MM.1S (cell line): ENCODE measurements around the gene GPR143.

Experiments
- DNase-seq: peaks from one replicate; pipeline ENCODE4 v3.0.0-alpha.2; 2015
- H2AFZ ChIP-seq: fragments of 300-600 bp; sonication (generic); 2 replicates; pipeline ENCODE4 v1.6.0; 2016; ENCODE audit warnings: antibody characterized with exemption, low read length
- H3F3A ChIP-seq: fragments of 300-600 bp; sonication (generic); 2 replicates; pipeline ENCODE4 v1.6.1; 2016; ENCODE audit warnings: mild to moderate bottlenecking, antibody characterized with exemption, low read length, moderate library complexity, mixed read lengths; ENCODE audit not compliant: insufficient read depth
- H3K27ac ChIP-seq: fragments of 300-600 bp; sonication (generic); 2 replicates; pipeline ENCODE4 v1.5.1; 2016; ENCODE audit warnings: mild to moderate bottlenecking, low read length
- H3K27me3 ChIP-seq: fragments of 300-600 bp; sonication (generic); replicated peaks from 2 replicates; pipeline ENCODE4 v1.6.0; 2016; ENCODE audit warnings: low read length; ENCODE audit not compliant: insufficient read depth
- H3K36me3 ChIP-seq: fragments of 300-600 bp; sonication (generic); replicated peaks from 2 replicates; pipeline ENCODE4 v1.6.1; 2016; ENCODE audit warnings: mild to moderate bottlenecking, low read length, mixed read lengths; ENCODE audit not compliant: insufficient read depth
- H3K4me1 ChIP-seq: fragments of 300-600 bp; sonication (generic); 2 replicates; pipeline ENCODE4 v1.6.1; 2016; ENCODE audit warnings: low read length, mixed read lengths
- H3K4me2 ChIP-seq: fragments of 300-600 bp; sonication (generic); 2 replicates; pipeline ENCODE4 v1.6.0; 2016; ENCODE audit warnings: low read depth, low read length
- H3K4me3 ChIP-seq: fragments of 300-600 bp; sonication (generic); 2 replicates; pipeline ENCODE4 v1.5.1; 2016; ENCODE audit warnings: low read length, mixed read lengths
- H3K79me2 ChIP-seq: fragments of 300-600 bp; sonication (generic); 2 replicates; pipeline ENCODE4 v1.6.1; 2016; ENCODE audit warnings: mixed run types, low read length, mixed read lengths
- H3K9ac ChIP-seq: fragments of 300-600 bp; sonication (generic); 2 replicates; pipeline ENCODE4 v1.6.1; 2016; ENCODE audit warnings: low read length, mixed read lengths
- H3K9me2 ChIP-seq: fragments of 300-600 bp; sonication (generic); replicated peaks from 2 replicates; pipeline ENCODE4 v1.6.1; 2016; ENCODE audit warnings: mild to moderate bottlenecking, low read length, mixed read lengths; ENCODE audit not compliant: insufficient read depth
- H3K9me3 ChIP-seq: fragments of 300-600 bp; sonication (generic); replicated peaks from 2 replicates; pipeline ENCODE4 v1.6.1; 2016; ENCODE audit warnings: mild to moderate bottlenecking, low read length, mixed read lengths; ENCODE audit not compliant: insufficient read depth
- H4K20me1 ChIP-seq: fragments of 300-600 bp; sonication (generic); 2 replicates; pipeline ENCODE4 v1.6.1; 2016; ENCODE audit warnings: mild to moderate bottlenecking, low read length, moderate library complexity, mixed read lengths; ENCODE audit not compliant: insufficient read depth
- EZH2 ChIP-seq: fragments of 300-600 bp; sonication (generic); optimal IDR thresholded peaks from 2 replicates; pipeline ENCODE3; 2017; ENCODE audit warnings: low read depth, mild to moderate bottlenecking, antibody characterized with exemption, low read length, mixed read lengths
- EZH2phosphoT487 ChIP-seq: fragments of 300-600 bp; sonication (generic); IDR thresholded peaks from 2 replicates; pipeline ENCODE4 v1.6.1; 2018; ENCODE audit warnings: antibody characterized with exemption, low read length
- TF ChIP-seq, protein P1 (sequence below): fragments of 300-600 bp; sonication (generic); IDR thresholded peaks from 2 replicates; pipeline ENCODE4 v1.5.1; 2016; ENCODE audit warnings: antibody characterized with exemption, low read length, mixed read lengths

Gene GPR143

DNA sequence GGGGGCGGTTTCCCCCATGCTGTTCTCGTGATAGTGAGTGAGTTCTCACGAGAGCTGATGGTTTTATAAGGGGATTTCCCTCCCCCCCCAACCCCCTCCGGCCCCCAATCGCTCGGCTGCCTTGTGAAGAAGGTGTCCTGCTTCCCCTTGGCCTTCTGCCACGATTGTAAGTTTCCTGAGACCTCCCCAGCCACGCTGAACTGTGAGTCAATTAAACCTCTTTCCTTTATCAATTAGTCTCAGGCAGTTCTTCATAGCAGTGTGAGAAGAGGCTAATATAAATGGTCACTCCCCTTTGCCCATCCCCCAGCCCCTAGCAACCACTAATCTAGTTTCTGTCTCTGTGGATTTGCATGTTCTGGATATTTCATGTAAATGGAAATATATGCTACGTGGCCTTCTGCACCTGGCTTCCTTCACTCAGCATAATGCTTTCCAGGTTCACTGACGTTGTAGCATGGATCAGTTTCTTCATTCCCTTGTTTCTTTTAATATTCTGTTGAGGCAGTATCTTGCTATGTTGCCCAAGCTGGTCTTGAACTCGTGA, 16.4 kb downstream of the GPR143 start:
- H3K27ac ChIP-seq = no peak overlapping the region
- no peaks in the 10 kb centered on the region for H3K9me3 ChIP-seq
- no peak overlapping the region for H2AFZ ChIP-seq
- no peak overlapping the region for H3K4me3 ChIP-seq
- 0 out of 2 replicates have a peak, but pooled peaks cover 5% of the 10 kb centered on the region for H3K27me3 ChIP-seq
- no peaks in the 10 kb centered on the region for H3K4me1 ChIP-seq
- H3K9me2 ChIP-seq = no peaks in the 10 kb centered on the region
- no peak for DNase-seq
- no peaks in the 10 kb centered on the region for H3K36me3 ChIP-seq
- no peaks in the 10 kb centered on the region for H4K20me1 ChIP-seq
- H3K9ac ChIP-seq = no peak overlapping the region
- H3F3A ChIP-seq = no peaks in the 10 kb centered on the region
- H3K79me2 ChIP-seq = no peaks in the 10 kb centered on the region
- H3K4me2 ChIP-seq = no peak overlapping the region
- TF ChIP-seq EZH2 (no peak), EZH2phosphoT487 (no peak)
- TF ChIP-seq, protein P1, sequence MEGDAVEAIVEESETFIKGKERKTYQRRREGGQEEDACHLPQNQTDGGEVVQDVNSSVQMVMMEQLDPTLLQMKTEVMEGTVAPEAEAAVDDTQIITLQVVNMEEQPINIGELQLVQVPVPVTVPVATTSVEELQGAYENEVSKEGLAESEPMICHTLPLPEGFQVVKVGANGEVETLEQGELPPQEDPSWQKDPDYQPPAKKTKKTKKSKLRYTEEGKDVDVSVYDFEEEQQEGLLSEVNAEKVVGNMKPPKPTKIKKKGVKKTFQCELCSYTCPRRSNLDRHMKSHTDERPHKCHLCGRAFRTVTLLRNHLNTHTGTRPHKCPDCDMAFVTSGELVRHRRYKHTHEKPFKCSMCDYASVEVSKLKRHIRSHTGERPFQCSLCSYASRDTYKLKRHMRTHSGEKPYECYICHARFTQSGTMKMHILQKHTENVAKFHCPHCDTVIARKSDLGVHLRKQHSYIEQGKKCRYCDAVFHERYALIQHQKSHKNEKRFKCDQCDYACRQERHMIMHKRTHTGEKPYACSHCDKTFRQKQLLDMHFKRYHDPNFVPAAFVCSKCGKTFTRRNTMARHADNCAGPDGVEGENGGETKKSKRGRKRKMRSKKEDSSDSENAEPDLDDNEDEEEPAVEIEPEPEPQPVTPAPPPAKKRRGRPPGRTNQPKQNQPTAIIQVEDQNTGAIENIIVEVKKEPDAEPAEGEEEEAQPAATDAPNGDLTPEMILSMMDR = no peak

DNA sequence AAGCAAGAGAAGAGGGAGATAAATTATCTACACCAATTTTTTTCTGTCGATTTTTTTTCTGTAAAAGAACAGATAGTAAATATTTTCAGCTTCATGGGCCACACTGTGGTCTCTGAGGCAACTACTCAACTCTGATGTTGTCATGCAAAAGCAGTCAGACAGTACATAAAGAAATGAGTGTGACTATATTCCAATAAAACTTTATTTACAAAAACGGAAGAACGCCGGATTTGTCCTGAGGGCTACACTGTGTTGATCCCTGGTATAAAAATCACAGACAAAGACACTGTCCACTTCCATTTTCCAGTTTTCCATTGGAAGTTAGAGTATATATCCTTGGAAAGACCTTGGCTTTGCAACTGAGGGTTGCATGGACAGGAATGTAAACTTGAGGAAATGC, 18.0 kb downstream of the GPR143 start:
- TF ChIP-seq, protein P1 = no peak
- TF ChIP-seq EZH2phosphoT487 = no peak
- no peak for TF ChIP-seq EZH2
- Histone ChIP-seq H3K4me3 (no peak overlapping the region), H3K27me3 (no peaks in the 10 kb centered on the region), H3K79me2 (no peaks in the 10 kb centered on the region), H3F3A (no peaks in the 10 kb centered on the region), H3K9me3 (no peaks in the 10 kb centered on the region), H3K4me1 (no peaks in the 10 kb centered on the region), H3K4me2 (no peak overlapping the region), H3K9ac (no peak overlapping the region), H3K9me2 (no peaks in the 10 kb centered on the region), H3K27ac (no peak overlapping the region), H2AFZ (no peak overlapping the region), H4K20me1 (no peaks in the 10 kb centered on the region), H3K36me3 (no peaks in the 10 kb centered on the region)
- no peak for DNase-seq

DNA sequence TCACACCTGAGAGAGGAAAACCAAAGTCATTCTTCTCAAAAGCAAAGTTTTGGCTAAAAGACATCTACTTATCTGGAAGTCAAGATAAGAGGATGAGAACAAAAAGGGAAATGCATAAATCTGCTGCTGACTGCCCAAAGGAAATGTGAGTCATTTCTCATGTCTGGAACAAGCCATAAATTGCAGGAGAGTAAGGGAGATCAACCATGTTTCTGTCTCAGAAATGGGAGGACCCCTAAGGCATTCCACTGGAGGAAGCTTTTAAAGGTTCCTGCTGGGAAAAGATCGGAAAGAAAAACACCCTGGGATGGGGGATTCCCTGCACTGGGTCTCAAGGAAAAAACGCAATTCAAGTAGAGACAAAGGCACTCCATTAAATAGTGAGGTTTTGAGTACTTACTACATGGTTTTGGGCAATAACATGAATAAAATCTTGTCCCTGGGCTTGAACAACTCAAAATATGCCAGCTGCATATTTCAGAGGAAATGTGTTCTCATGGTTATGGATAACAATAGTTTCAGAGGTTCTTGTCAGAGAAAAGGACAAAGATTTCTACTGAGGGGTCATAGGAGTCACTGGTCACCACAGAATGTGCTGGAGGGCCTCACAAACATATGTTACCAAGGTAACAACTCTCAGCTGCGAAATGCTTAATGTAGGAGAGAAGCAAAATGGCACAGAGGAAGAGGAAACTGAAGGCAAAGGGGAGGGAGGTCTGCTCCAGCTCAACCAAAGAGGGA, 19.3 kb downstream of the GPR143 start:
- Histone ChIP-seq H3K4me3 (no peak overlapping the region), H4K20me1 (no peaks in the 10 kb centered on the region), H3K27me3 (no peaks in the 10 kb centered on the region), H3K27ac (no peak overlapping the region), H3K4me2 (no peak overlapping the region), H3F3A (no peaks in the 10 kb centered on the region), H3K9me2 (no peaks in the 10 kb centered on the region), H2AFZ (no peak overlapping the region), H3K9ac (no peak overlapping the region), H3K9me3 (no peaks in the 10 kb centered on the region), H3K36me3 (no peaks in the 10 kb centered on the region), H3K4me1 (no peaks in the 10 kb centered on the region), H3K79me2 (no peaks in the 10 kb centered on the region)
- TF ChIP-seq EZH2phosphoT487 (no peak), EZH2 (no peak)
- TF ChIP-seq, protein P1 = no peak
- no peak for DNase-seq
